Activated gamma-delta T cell treated with Interleukin-2 at 50 U/mL for 16 hours (primary cell): ENCODE measurements around the gene PFDN1.
"Not testable (repeated sequence)": the region's sequence is repeated elsewhere in the genome, so short reads cannot be mapped to it uniquely, and the experiment has no call there.

Experiments
- DNase-seq: peaks from one replicate; pipeline ENCODE4 v3.0.0-alpha.2; 2020

The PFDN1 gene

GRCh38 chr5:140302786-140303639 lies at the start of gene PFDN1:
PFDN1 (minus strand) TSS chr5:140303101; CDS start chr5:140303073, 28 bp downstream.
- peak; percentile 89 for DNase-seq

- DNase-seq: peak; percentile 66
Observed at GRCh38 chr5:140351609-140352334, 48.9 kb upstream of the PFDN1 start.

- DNase-seq: no peak
Observed at GRCh38 chr5:140349244-140349643, 46.3 kb upstream of the PFDN1 start.

GRCh38 chr5:140348104-140348503 lies 45.2 kb upstream of the PFDN1 start:
- no peak for DNase-seq

- DNase-seq: no peak
Observed at GRCh38 chr5:140347360-140347759, 44.5 kb upstream of the PFDN1 start.

GRCh38 chr5:140346348-140347221 lies 43.7 kb upstream of the PFDN1 start, which contains the start of gene HBEGF:
HBEGF (minus strand) TSS chr5:140346603; CDS start chr5:140346328, 275 bp downstream.
- peak; percentile 30 for DNase-seq

- DNase-seq: no peak
Observed at GRCh38 chr5:140345919-140346347, 43.0 kb upstream of the PFDN1 start.

- no peak for DNase-seq
Observed at GRCh38 chr5:140344683-140345423, 42.0 kb upstream of the PFDN1 start.

GRCh38 chr5:140343849-140344248 lies 40.9 kb upstream of the PFDN1 start:
- DNase-seq: not testable (repeated sequence)

GRCh38 chr5:140342896-140343295 lies 40.0 kb upstream of the PFDN1 start:
- no peak for DNase-seq

- no peak for DNase-seq
Observed at GRCh38 chr5:140342287-140342686, 39.4 kb upstream of the PFDN1 start.

- DNase-seq: no peak
Observed at GRCh38 chr5:140341591-140341990, 38.7 kb upstream of the PFDN1 start.

GRCh38 chr5:140340605-140341121 lies 37.8 kb upstream of the PFDN1 start:
- DNase-seq: no peak

GRCh38 chr5:140339636-140340035 lies 36.7 kb upstream of the PFDN1 start:
- no peak for DNase-seq

GRCh38 chr5:140338908-140339307 lies 36.0 kb upstream of the PFDN1 start:
- no peak for DNase-seq

- DNase-seq: no peak
Observed at GRCh38 chr5:140338336-140338735, 35.4 kb upstream of the PFDN1 start.

- no peak for DNase-seq
Observed at GRCh38 chr5:140337880-140338279, 35.0 kb upstream of the PFDN1 start.

GRCh38 chr5:140336388-140336787 lies 33.5 kb upstream of the PFDN1 start:
- DNase-seq: no peak

- no peak for DNase-seq
Observed at GRCh38 chr5:140331638-140332037, 28.7 kb upstream of the PFDN1 start.

- DNase-seq: no peak
Observed at GRCh38 chr5:140329739-140330481, 27.0 kb upstream of the PFDN1 start.
